ENCODE results near the gene GTF3C5.

DNA sequence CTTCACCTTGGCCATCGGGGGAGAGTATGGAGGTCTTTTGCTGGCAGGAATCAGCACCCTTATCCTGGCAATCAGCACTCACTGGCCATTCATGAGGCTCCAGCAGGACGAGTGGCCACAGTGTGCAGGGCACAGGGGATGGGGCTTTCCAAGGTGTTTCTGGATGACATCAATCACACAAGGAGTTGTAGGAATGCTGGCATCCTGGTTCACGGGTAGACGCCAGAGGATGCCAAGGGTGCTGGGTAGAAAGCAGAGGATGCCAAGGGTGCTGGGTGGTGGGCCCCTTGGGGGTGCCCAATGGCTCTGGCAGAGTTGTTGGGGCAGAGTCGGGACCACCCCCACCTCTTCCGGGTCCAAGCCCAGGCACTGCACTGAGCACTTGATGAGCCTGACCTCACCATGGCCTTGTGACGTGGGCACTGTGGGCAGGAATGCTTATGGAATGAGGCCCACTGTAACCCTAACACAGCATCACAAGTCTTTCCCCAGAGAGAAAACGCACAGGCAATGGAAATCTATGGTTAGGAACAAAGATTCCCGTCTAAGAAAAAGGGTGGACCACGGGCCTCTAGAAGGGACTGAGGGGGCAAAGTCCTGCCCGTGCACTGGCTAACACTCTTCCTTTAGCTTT is 60.1 kb downstream of the GTF3C5 start:
- TF ChIP-seq SP1 (CRISPR knock-in tag; conservative IDR thresholded peaks at IDR 0.05) (no peak), MLX (CRISPR knock-in tag; IDR thresholded peaks at IDR 0.05) (no peak), NFYB (CRISPR knock-in tag; conservative IDR thresholded peaks at IDR 0.05; ENCODE audit: low read depth) (no peak), USF1 (CRISPR knock-in tag; IDR thresholded peaks at IDR 0.05) (no peak), NR2C2 (CRISPR knock-in tag; IDR thresholded peaks at IDR 0.05) (no peak), JUN (CRISPR knock-in tag; IDR thresholded peaks at IDR 0.05) (no peak), ESRRA (CRISPR knock-in tag; IDR thresholded peaks at IDR 0.05; ENCODE audit: borderline replicate concordance) (no peak), FOXP1 (CRISPR knock-in tag; IDR thresholded peaks at IDR 0.05; ENCODE audit: borderline replicate concordance) (no peak), NR1H2 (CRISPR knock-in tag; IDR thresholded peaks at IDR 0.05) (no peak), MAX (CRISPR knock-in tag; IDR thresholded peaks at IDR 0.05) (no peak), ZNF416 (CRISPR knock-in tag; IDR thresholded peaks at IDR 0.05) (no peak)
- TF ChIP-seq, protein P1, sequence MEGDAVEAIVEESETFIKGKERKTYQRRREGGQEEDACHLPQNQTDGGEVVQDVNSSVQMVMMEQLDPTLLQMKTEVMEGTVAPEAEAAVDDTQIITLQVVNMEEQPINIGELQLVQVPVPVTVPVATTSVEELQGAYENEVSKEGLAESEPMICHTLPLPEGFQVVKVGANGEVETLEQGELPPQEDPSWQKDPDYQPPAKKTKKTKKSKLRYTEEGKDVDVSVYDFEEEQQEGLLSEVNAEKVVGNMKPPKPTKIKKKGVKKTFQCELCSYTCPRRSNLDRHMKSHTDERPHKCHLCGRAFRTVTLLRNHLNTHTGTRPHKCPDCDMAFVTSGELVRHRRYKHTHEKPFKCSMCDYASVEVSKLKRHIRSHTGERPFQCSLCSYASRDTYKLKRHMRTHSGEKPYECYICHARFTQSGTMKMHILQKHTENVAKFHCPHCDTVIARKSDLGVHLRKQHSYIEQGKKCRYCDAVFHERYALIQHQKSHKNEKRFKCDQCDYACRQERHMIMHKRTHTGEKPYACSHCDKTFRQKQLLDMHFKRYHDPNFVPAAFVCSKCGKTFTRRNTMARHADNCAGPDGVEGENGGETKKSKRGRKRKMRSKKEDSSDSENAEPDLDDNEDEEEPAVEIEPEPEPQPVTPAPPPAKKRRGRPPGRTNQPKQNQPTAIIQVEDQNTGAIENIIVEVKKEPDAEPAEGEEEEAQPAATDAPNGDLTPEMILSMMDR (IDR thresholded peaks at IDR 0.05) = no peak
- TF ChIP-seq, protein P2, sequence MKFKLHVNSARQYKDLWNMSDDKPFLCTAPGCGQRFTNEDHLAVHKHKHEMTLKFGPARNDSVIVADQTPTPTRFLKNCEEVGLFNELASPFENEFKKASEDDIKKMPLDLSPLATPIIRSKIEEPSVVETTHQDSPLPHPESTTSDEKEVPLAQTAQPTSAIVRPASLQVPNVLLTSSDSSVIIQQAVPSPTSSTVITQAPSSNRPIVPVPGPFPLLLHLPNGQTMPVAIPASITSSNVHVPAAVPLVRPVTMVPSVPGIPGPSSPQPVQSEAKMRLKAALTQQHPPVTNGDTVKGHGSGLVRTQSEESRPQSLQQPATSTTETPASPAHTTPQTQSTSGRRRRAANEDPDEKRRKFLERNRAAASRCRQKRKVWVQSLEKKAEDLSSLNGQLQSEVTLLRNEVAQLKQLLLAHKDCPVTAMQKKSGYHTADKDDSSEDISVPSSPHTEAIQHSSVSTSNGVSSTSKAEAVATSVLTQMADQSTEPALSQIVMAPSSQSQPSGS (CRISPR knock-in tag; IDR thresholded peaks at IDR 0.05; ENCODE audit: borderline replicate concordance, low read depth) = no peak

Data from WTC11 (cell line).